Endothelial cell of umbilical vein (primary cell): ENCODE measurements around the gene CD84. TPM values are rescaled to one million over a fixed set of nuclear protein-coding genes. Genes with fewer than 3 reads are reported as not detected.

Experiments used
- BruUV-seq: library from RNA; stranded (reverse); fragments of 400-500 nt; replicated peaks from 2 replicates; lab custom pipeline; 2021; lab: Mats Ljungman, UMichigan
- CTCF ChIA-PET: fragments of 300-600, 350-600 bp; sonication (Branson Sonifier 250); formaldehyde crosslinking; loops from one replicate; lab custom pipeline; 2021; ENCODE audit warnings: antibody characterized with exemption, inconsistent platforms; lab: Charles Lee
- POLR2A ChIA-PET: fragments of 300-600, 350-600 bp; sonication (Branson Sonifier 250); formaldehyde crosslinking; loops from one replicate; lab custom pipeline; 2021; ENCODE audit warnings: antibody characterized with exemption, inconsistent platforms; lab: Charles Lee
- DNase-seq: peaks from one replicate; pipeline ENCODE4 v3.0.0-alpha.2; 2011; ENCODE audit warnings: low read depth, low spot score
- FAIRE-seq: peaks from 2 replicates; lab custom pipeline; 2011; peaks lifted over from hg19 to GRCh38; lab: Jason Lieb, UNC
- H2AFZ ChIP-seq: 2 replicates; pipeline ENCODE4 v1.6.0; 2012; ENCODE audit warnings: low read depth, low read length, control low read depth, inconsistent platforms
- H3K27ac ChIP-seq: 2 replicates; pipeline ENCODE4 v1.5.1; 2011; ENCODE audit warnings: low read depth, mild to moderate bottlenecking, control low read depth, low read length, moderate library complexity; ENCODE audit not compliant: insufficient read depth
- H3K27me3 ChIP-seq, 2 experiments: 2 replicates each; pipeline versions ENCODE4 v1.6.0 to v1.6.1; 2011; ENCODE audit warnings: low read length in 2 of 2, mixed read lengths in 1 of 2; ENCODE audit not compliant: control insufficient read depth in 2 of 2, insufficient read depth in 2 of 2
- H3K36me3 ChIP-seq, 2 experiments: 2 replicates in 1 of 2; 3 replicates in 1 of 2; pipeline ENCODE4 v1.5.1; 2011; ENCODE audit warnings: low read length in 2 of 2, mild to moderate bottlenecking in 1 of 2, moderate library complexity in 1 of 2; ENCODE audit not compliant: control insufficient read depth in 2 of 2, insufficient read depth in 2 of 2; ENCODE audit errors: extremely low read depth in 1 of 2
- H3K4me1 ChIP-seq: 3 replicates; pipeline ENCODE4 v1.5.1; 2011; ENCODE audit warnings: mild to moderate bottlenecking, low read length; ENCODE audit not compliant: control insufficient read depth, insufficient read depth; ENCODE audit errors: extremely low read depth
- H3K4me2 ChIP-seq: 2 replicates; pipeline ENCODE4 v1.6.1; 2011; ENCODE audit warnings: low read length, control low read depth, mixed read lengths; ENCODE audit not compliant: insufficient read depth
- H3K4me3 ChIP-seq, 3 experiments: fragments of 200-600 bp in 1 of 3; sonication (generic), shearing (Covaris generic) in 1 of 3; replicated peaks in 1 of 3; 2 replicates each; pipeline ENCODE4 v1.5.1; 2011 to 2016; ENCODE audit warnings: control low read depth in 3 of 3, low read length in 3 of 3, mild to moderate bottlenecking in 2 of 3, inconsistent platforms in 1 of 3, low read depth in 1 of 3, moderate library complexity in 1 of 3; ENCODE audit not compliant: insufficient read depth in 1 of 3
- H3K79me2 ChIP-seq: 2 replicates; pipeline ENCODE4 v1.6.0; 2012; ENCODE audit warnings: low read length, inconsistent platforms; ENCODE audit not compliant: control insufficient read depth, insufficient read depth
- H3K9ac ChIP-seq: replicated peaks from 2 replicates; pipeline ENCODE3; 2011; ENCODE audit warnings: low read length, control low read depth; ENCODE audit not compliant: insufficient read depth; ENCODE audit errors: extremely low read depth
- H3K9me1 ChIP-seq: replicated peaks from 3 replicates; pipeline ENCODE4 v1.6.0; 2011; ENCODE audit warnings: mild to moderate bottlenecking, low read length; ENCODE audit not compliant: control insufficient read depth, insufficient read depth; ENCODE audit errors: extremely low read depth
- H3K9me3 ChIP-seq: replicated peaks from 2 replicates; pipeline ENCODE4 v1.5.1; 2012; ENCODE audit warnings: low read length, inconsistent platforms; ENCODE audit not compliant: control insufficient read depth, insufficient read depth
- H4K20me1 ChIP-seq: replicated peaks from 2 replicates; pipeline ENCODE3; 2011; ENCODE audit warnings: mild to moderate bottlenecking, low read length; ENCODE audit not compliant: control insufficient read depth, insufficient read depth; ENCODE audit errors: extremely low read depth
- EZH2 ChIP-seq: IDR thresholded peaks from 2 replicates; pipeline ENCODE4 v1.6.1; 2012; ENCODE audit warnings: borderline replicate concordance, low read depth, mild to moderate bottlenecking, moderate library complexity, low read length, inconsistent platforms; ENCODE audit not compliant: severe bottlenecking
- FOS ChIP-seq: IDR thresholded peaks from 2 replicates; pipeline ENCODE4 v1.6.1; 2011; ENCODE audit warnings: mild to moderate bottlenecking, low read length, moderate library complexity, borderline replicate concordance; ENCODE audit not compliant: insufficient read depth
- GATA2 ChIP-seq: IDR thresholded peaks from 2 replicates; pipeline ENCODE4 v1.7.0; 2011; ENCODE audit warnings: low read depth, mild to moderate bottlenecking, moderate library complexity, mixed read lengths, low read length; ENCODE audit not compliant: insufficient read length, insufficient read depth
- JUN ChIP-seq: IDR thresholded peaks from 2 replicates; pipeline ENCODE4 v1.6.1; 2011; ENCODE audit warnings: borderline replicate concordance, low read depth; ENCODE audit not compliant: insufficient read length, insufficient read depth
- MYC ChIP-seq: IDR thresholded peaks from one replicate; pipeline ENCODE4 v1.6.1; 2011; ENCODE audit warnings: mild to moderate bottlenecking, low read depth, low read length
- POLR2A ChIP-seq: IDR thresholded peaks from 2 replicates; pipeline ENCODE4 v1.6.1; 2012; ENCODE audit warnings: low read depth, mild to moderate bottlenecking, control low read depth, low read length
- POLR2AphosphoS5 ChIP-seq: IDR thresholded peaks from 2 replicates; pipeline ENCODE4 v1.6.1; 2012; ENCODE audit warnings: low read depth, mild to moderate bottlenecking, control low read depth, low read length, moderate library complexity; ENCODE audit not compliant: insufficient read depth
- dilution Hi-C: fragments of 300-500 bp; cut with MboI; formaldehyde crosslinking; loops from one replicate; pipeline ENCODE4 v1.15.0; 2019; ENCODE audit warnings: low sequenced_read_pairs; ENCODE audit not compliant: extremely low pct_ligation_motif_present
- intact Hi-C: fragments of 100-400 bp; cut with micrococcal nuclease; formaldehyde crosslinking; loops from one replicate; pipeline ENCODE4 v1.10.0; 2022
- polyA plus RNA-seq, 4 experiments: library from polyadenylated mRNA; depleted of rRNA in 3 of 4; stranded (reverse) in 3 of 4; unstranded in 1 of 4; fragments of >200 nt; gene quantifications; 2 replicates each; pipeline versions ENCODE4 v1.2.1 to v1.2.3, GENCODE V29; 2011 to 2012; ENCODE audit warnings: missing spikeins in 1 of 4
- total RNA-seq: library from RNA; stranded (reverse); gene quantifications from 2 replicates; pipeline ENCODE4 v1.2.3, GENCODE V29; 2021
- TF ChIP-seq, protein P1 (sequence below), 2 donors: IDR thresholded peaks; 1 replicate in 1 of 2; 2 replicates in 1 of 2; pipeline ENCODE4 v1.5.1; 2011; ENCODE audit warnings: low read length in 2 of 2, mild to moderate bottlenecking in 2 of 2, moderate library complexity in 2 of 2, control low read depth in 1 of 2, inconsistent platforms in 1 of 2, low read depth in 1 of 2; ENCODE audit not compliant: insufficient read depth in 1 of 2; ENCODE audit errors: extremely low read depth in 1 of 2
- TF ChIP-seq, protein P2 (sequence below): IDR thresholded peaks from 2 replicates; pipeline ENCODE4 v1.6.1; 2011; ENCODE audit not compliant: insufficient read depth, insufficient read length

The CD84 gene
- total and polyA plus RNA-seq, 2 donors (not counting 3 experiments of a cell fraction or from before 2014, with no cell fraction given) = not detected

DNA sequence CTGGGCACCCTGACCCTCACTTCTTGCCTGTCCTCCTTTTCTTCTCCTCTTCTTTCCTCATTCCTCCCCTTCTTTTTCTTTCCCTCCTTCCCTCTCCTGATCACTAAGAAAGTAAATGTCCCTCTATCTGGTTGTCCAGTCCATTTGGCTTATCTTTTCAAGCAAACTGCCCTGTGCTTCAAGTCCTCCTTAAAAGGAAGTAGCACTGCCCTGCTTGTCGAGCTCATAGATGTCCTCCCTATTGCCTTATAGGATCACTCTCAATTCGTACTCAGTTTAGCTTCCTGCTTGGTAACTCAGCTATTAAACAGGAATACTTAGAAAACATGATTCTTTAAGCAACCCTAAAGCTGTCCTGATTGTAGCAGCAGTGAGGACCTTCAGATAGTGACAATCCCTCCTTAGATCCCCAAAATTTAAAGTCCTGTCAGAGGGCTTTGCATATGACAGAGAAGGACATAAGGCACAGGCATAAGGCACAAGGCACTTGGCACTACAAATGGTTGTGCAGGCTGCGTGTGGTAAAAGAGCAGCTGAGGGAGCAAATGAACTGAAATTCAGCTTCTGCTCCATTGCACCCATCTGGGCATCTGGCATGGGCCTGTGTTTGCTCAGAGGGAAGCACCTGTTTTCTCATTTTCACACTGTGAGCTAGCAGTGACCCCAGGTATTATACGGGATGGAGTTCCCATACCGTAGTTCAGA, 30.2 kb downstream of the CD84 start:
- H3K27me3 ChIP-seq = peaks cover 0 to 3% of the 10 kb centered on the region in 2 experiments
- no peaks in the 10 kb centered on the region for H3K9me1 ChIP-seq
- H3K27ac ChIP-seq = no peak overlapping the region
- dilution Hi-C loops (no loop called here), intact Hi-C loops (no loop called here)
- H3K9ac ChIP-seq = no peak overlapping the region
- no peaks in the 10 kb centered on the region for H3K4me1 ChIP-seq
- BruUV-seq = no TSS peak
- FAIRE-seq = no peak
- no peak overlapping the region for H3K4me3 ChIP-seq
- H3K9me3 ChIP-seq = no peaks in the 10 kb centered on the region
- H4K20me1 ChIP-seq = no peaks in the 10 kb centered on the region
- no peak overlapping the region for H3K4me2 ChIP-seq
- ChIA-PET CTCF (no interaction called here), POLR2A (no interaction called here)
- TF ChIP-seq MYC = no peak
- no peak for TF ChIP-seq POLR2A
- no peak for TF ChIP-seq POLR2AphosphoS5
- no peak for TF ChIP-seq FOS
- TF ChIP-seq, protein P1, sequence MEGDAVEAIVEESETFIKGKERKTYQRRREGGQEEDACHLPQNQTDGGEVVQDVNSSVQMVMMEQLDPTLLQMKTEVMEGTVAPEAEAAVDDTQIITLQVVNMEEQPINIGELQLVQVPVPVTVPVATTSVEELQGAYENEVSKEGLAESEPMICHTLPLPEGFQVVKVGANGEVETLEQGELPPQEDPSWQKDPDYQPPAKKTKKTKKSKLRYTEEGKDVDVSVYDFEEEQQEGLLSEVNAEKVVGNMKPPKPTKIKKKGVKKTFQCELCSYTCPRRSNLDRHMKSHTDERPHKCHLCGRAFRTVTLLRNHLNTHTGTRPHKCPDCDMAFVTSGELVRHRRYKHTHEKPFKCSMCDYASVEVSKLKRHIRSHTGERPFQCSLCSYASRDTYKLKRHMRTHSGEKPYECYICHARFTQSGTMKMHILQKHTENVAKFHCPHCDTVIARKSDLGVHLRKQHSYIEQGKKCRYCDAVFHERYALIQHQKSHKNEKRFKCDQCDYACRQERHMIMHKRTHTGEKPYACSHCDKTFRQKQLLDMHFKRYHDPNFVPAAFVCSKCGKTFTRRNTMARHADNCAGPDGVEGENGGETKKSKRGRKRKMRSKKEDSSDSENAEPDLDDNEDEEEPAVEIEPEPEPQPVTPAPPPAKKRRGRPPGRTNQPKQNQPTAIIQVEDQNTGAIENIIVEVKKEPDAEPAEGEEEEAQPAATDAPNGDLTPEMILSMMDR (IDR thresholded peaks at IDR 0.05; ENCODE audit: extremely low read depth in 1 of 2, insufficient read depth in 1 of 2, low read depth in 1 of 2, low read length in 2 of 2) = no peak
- no peak for TF ChIP-seq GATA2
- no peak for TF ChIP-seq JUN
- TF ChIP-seq, protein P2, sequence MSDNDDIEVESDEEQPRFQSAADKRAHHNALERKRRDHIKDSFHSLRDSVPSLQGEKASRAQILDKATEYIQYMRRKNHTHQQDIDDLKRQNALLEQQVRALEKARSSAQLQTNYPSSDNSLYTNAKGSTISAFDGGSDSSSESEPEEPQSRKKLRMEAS = no peak
- no peak for TF ChIP-seq EZH2
- H2AFZ ChIP-seq = no peak overlapping the region
- no peaks in the 10 kb centered on the region for H3K36me3 ChIP-seq
- DNase-seq = no peak
- H3K79me2 ChIP-seq = no peaks in the 10 kb centered on the region
